HepG2 (cell line): ENCODE data around the gene C1QTNF9. TPM values are rescaled to one million over a fixed set of nuclear protein-coding genes. Genes with fewer than 3 reads are reported as not detected.

Experiments used
- ATAC-seq: fragments of 200-7000 bp; cut with Tn5 transposase; 3 replicates; pipeline ENCODE4 v1.9.1; 2020; ENCODE audit warnings: mild to moderate bottlenecking, moderate library complexity
- BruUV-seq: library from RNA; stranded (reverse); fragments of 400-500 nt; replicated peaks from 2 replicates; lab custom pipeline; 2021; lab: Mats Ljungman, UMichigan
- CTCF ChIA-PET: fragments of 300-600 bp; formaldehyde crosslinking; extraction: SDS; loops from one replicate; lab custom pipeline; 2021; ENCODE audit warnings: low total read pairs, inconsistent platforms, low intra/inter-chr PET ratio; lab: Yijun Ruan, JAX
- POLR2A ChIA-PET: fragments of 350-600 bp; sonication (Branson Sonifier 250); formaldehyde crosslinking; loops from one replicate; lab custom pipeline; 2020; ENCODE audit warnings: antibody characterized with exemption, inconsistent platforms; lab: Yijun Ruan, JAX
- DNase-seq: peaks from one replicate; pipeline ENCODE4 v3.0.0-alpha.2; 2015; ENCODE audit warnings: low spot score
- FAIRE-seq: peaks from 3 replicates; lab custom pipeline; 2011; peaks lifted over from hg19 to GRCh38; lab: Jason Lieb, UNC
- H2AFZ ChIP-seq: one replicate; pipeline ENCODE4 v1.6.1; 2011; ENCODE audit warnings: low read length, inconsistent platforms
- H3K27ac ChIP-seq: fragments of 300-600 bp; 3 replicates; pipeline ENCODE4 v1.8.0; 2011; ENCODE audit warnings: mixed run types, mild to moderate bottlenecking, mixed read lengths, low read length, inconsistent platforms; ENCODE audit not compliant: insufficient read depth; ENCODE audit errors: extremely low read length
- H3K27me3 ChIP-seq, 2 experiments: fragments of 200-600 bp in 1 of 2; 2 replicates in 1 of 2; 3 replicates in 1 of 2; pipeline versions ENCODE4 v1.6.0 to v1.8.0; 2011; ENCODE audit warnings: low read length in 2 of 2, mild to moderate bottlenecking in 2 of 2, moderate library complexity in 2 of 2, inconsistent platforms in 1 of 2; ENCODE audit not compliant: insufficient read depth in 2 of 2, control insufficient read depth in 1 of 2
- H3K36me3 ChIP-seq, 2 experiments: fragments of 200-600 bp in 1 of 2; replicated peaks in 1 of 2; 2 replicates in 1 of 2; 3 replicates in 1 of 2; pipeline versions ENCODE4 v1.5.1 to v1.8.0; 2011; ENCODE audit warnings: low read length in 2 of 2, inconsistent platforms in 1 of 2; ENCODE audit not compliant: insufficient read depth in 2 of 2, control insufficient read depth in 1 of 2
- H3K4me1 ChIP-seq: 2 replicates; pipeline ENCODE4 v1.5.1; 2012; ENCODE audit warnings: low read length, inconsistent platforms; ENCODE audit not compliant: insufficient read depth
- H3K4me2 ChIP-seq: 2 replicates; pipeline ENCODE4 v1.6.0; 2011; ENCODE audit warnings: low read depth, low read length, inconsistent platforms
- H3K4me3 ChIP-seq, 3 experiments: fragments of 200-600 bp in 1 of 3; sonication (generic), shearing (Covaris generic) in 1 of 3; replicated peaks in 1 of 3; 2 replicates each; pipeline ENCODE4 v1.5.1; 2011 to 2016; ENCODE audit warnings: low read length in 3 of 3, inconsistent platforms in 2 of 3, low read depth in 2 of 3, mild to moderate bottlenecking in 2 of 3, control low read depth in 1 of 3, mixed read lengths in 1 of 3; ENCODE audit not compliant: insufficient read depth in 1 of 3
- H3K79me2 ChIP-seq: one replicate; pipeline ENCODE4 v1.6.1; 2011; ENCODE audit warnings: low read length, inconsistent platforms; ENCODE audit not compliant: insufficient read depth
- H3K9ac ChIP-seq: 2 replicates; pipeline ENCODE4 v1.6.0; 2011; ENCODE audit warnings: mild to moderate bottlenecking, low read depth, low read length, inconsistent platforms; ENCODE audit not compliant: insufficient read depth
- H3K9me3 ChIP-seq: 2 replicates; pipeline ENCODE4 v1.5.1; 2012; ENCODE audit warnings: mild to moderate bottlenecking, low read length
- H4K20me1 ChIP-seq: 2 replicates; pipeline ENCODE4 v1.6.0; 2011; ENCODE audit warnings: inconsistent platforms, mild to moderate bottlenecking, low read length, moderate library complexity; ENCODE audit not compliant: insufficient read depth
- ELF3 ChIP-seq: IDR thresholded peaks from 2 replicates; pipeline ENCODE4 v1.6.1; 2016; ENCODE audit warnings: missing genetic modification reagents, missing compliant biosample characterization
- GPN1 ChIP-seq: sonication (generic); formaldehyde crosslinking; IDR thresholded peaks from 2 replicates; pipeline ENCODE4 v1.5.1; 2020; ENCODE audit warnings: missing genetic modification reagents, borderline replicate concordance
- KLF12 ChIP-seq: sonication (generic); formaldehyde crosslinking; IDR thresholded peaks from 2 replicates; pipeline ENCODE4 v1.4.0; 2020; ENCODE audit warnings: missing genetic modification reagents, borderline replicate concordance
- MAFF ChIP-seq: IDR thresholded peaks from 2 replicates; pipeline ENCODE4 v1.6.1; 2011; ENCODE audit warnings: low read depth, low read length, improper control_type of control experiment
- NFATC3 ChIP-seq: sonication (generic); formaldehyde crosslinking; IDR thresholded peaks from 2 replicates; pipeline ENCODE4 v1.5.1; 2020; ENCODE audit warnings: mild to moderate bottlenecking, missing genetic modification reagents
- RBM22 ChIP-seq: fragments of 200-400 bp; formaldehyde crosslinking; optimal IDR thresholded peaks from 2 replicates; pipeline ENCODE3; 2017; ENCODE audit warnings: mild to moderate bottlenecking, low read length, moderate library complexity
- SP140L ChIP-seq: sonication (generic); formaldehyde crosslinking; IDR thresholded peaks from 2 replicates; pipeline ENCODE4 v1.4.0; 2020; ENCODE audit warnings: missing genetic modification reagents, borderline replicate concordance
- TBX2 ChIP-seq: sonication (generic); formaldehyde crosslinking; IDR thresholded peaks from 2 replicates; pipeline ENCODE4 v1.5.0; 2020; ENCODE audit warnings: missing genetic modification reagents, mild to moderate bottlenecking, borderline replicate concordance
- ZKSCAN1 ChIP-seq: fragments of 150-350 bp; IDR thresholded peaks from 2 replicates; pipeline ENCODE4 v1.6.1; 2014; ENCODE audit warnings: low read length
- ZKSCAN8 ChIP-seq: IDR thresholded peaks from 2 replicates; pipeline ENCODE4 v1.6.1; 2016; ENCODE audit warnings: borderline replicate concordance, missing genetic modification reagents, missing compliant biosample characterization
- ZNF256 ChIP-seq: sonication (generic); formaldehyde crosslinking; conservative IDR thresholded peaks from 2 replicates; pipeline ENCODE4 v1.4.0; 2020; ENCODE audit warnings: missing genetic modification reagents
- ZNF33A ChIP-seq: sonication (generic); formaldehyde crosslinking; IDR thresholded peaks from 2 replicates; pipeline ENCODE4 v1.5.1; 2020; ENCODE audit warnings: missing genetic modification reagents, mild to moderate bottlenecking, moderate library complexity, borderline replicate concordance
- ZNF619 ChIP-seq: sonication (generic); formaldehyde crosslinking; IDR thresholded peaks from 2 replicates; pipeline ENCODE4 v1.4.0; 2020; ENCODE audit warnings: mild to moderate bottlenecking, missing genetic modification reagents
- ZNF720 ChIP-seq: sonication (generic); formaldehyde crosslinking; IDR thresholded peaks from 2 replicates; pipeline ENCODE4 v1.4.0; 2020; ENCODE audit warnings: missing genetic modification reagents
- ZNF724P ChIP-seq: sonication (generic); formaldehyde crosslinking; IDR thresholded peaks from 2 replicates; pipeline ENCODE4 v1.8.0; 2022; ENCODE audit warnings: missing genetic modification reagents, borderline replicate concordance
- WGBS: methylation state at CpG from one replicate; pipeline ENCODE4 v1.1.6; 2017; ENCODE audit warnings: low lambda C conversion rate; 5-methylcytosine and 5-hydroxymethylcytosine counted together
- in situ Hi-C: cut with HindIII; loops from 2 replicates; pipeline ENCODE4 v1.10.0; 2017; ENCODE audit warnings: low pct_unique_long_range_greater_than_20kb; ENCODE audit not compliant: extremely low pct_ligation_motif_present
- intact Hi-C: fragments of 100-400 bp; cut with micrococcal nuclease; formaldehyde crosslinking; loops from one replicate; pipeline ENCODE4 v1.10.0; 2022; ENCODE audit not compliant: unreplicated experiment
- polyA plus RNA-seq, 8 experiments: library from polyadenylated mRNA; depleted of rRNA in 3 of 8; stranded (reverse) in 7 of 8; unstranded in 1 of 8; fragments of >200 nt; fragmentation: Illumina TruSeq in 4 of 8; extraction: Trizol in 4 of 8; gene quantifications; 2 replicates each; pipeline versions ENCODE4 v1.2.1 to v1.2.3, GENCODE V29; 2011 to 2016; ENCODE audit warnings: low read depth in 4 of 8, missing spikeins in 1 of 8, mixed read lengths in 1 of 8; ENCODE audit not compliant: insufficient read depth in 1 of 8
- total RNA-seq, 5 experiments: library from RNA; depleted of rRNA; stranded (reverse); fragments of >200 nt; fragmentation: Illumina TruSeq; extraction: Trizol; gene quantifications; 2 replicates each; pipeline ENCODE4 v1.2.3, GENCODE V29; 2016; ENCODE audit warnings: low read depth in 1 of 5
- TF ChIP-seq, protein P1 (sequence below): IDR thresholded peaks from 2 replicates; pipeline ENCODE4 v1.6.1; 2012; ENCODE audit warnings: low read length, improper control_type of control experiment
- TF ChIP-seq, protein P2 (sequence below): IDR thresholded peaks from 2 replicates; pipeline ENCODE4 v1.6.1; 2016; ENCODE audit warnings: low read depth
- TF ChIP-seq, protein P3 (sequence below): sonication (generic); formaldehyde crosslinking; IDR thresholded peaks from 2 replicates; pipeline ENCODE4 v1.4.0; 2020; ENCODE audit warnings: mild to moderate bottlenecking, missing genetic modification reagents

Gene C1QTNF9
- total and polyA plus RNA-seq, 2 of the 13 experiments (the other 11 are each of a cell fraction or from before 2014, with no cell fraction given): not detected

GRCh38 chr13:24288870-24289269 lies 20.5 kb upstream of the C1QTNF9 start (continued):
- TF ChIP-seq, protein P1, sequence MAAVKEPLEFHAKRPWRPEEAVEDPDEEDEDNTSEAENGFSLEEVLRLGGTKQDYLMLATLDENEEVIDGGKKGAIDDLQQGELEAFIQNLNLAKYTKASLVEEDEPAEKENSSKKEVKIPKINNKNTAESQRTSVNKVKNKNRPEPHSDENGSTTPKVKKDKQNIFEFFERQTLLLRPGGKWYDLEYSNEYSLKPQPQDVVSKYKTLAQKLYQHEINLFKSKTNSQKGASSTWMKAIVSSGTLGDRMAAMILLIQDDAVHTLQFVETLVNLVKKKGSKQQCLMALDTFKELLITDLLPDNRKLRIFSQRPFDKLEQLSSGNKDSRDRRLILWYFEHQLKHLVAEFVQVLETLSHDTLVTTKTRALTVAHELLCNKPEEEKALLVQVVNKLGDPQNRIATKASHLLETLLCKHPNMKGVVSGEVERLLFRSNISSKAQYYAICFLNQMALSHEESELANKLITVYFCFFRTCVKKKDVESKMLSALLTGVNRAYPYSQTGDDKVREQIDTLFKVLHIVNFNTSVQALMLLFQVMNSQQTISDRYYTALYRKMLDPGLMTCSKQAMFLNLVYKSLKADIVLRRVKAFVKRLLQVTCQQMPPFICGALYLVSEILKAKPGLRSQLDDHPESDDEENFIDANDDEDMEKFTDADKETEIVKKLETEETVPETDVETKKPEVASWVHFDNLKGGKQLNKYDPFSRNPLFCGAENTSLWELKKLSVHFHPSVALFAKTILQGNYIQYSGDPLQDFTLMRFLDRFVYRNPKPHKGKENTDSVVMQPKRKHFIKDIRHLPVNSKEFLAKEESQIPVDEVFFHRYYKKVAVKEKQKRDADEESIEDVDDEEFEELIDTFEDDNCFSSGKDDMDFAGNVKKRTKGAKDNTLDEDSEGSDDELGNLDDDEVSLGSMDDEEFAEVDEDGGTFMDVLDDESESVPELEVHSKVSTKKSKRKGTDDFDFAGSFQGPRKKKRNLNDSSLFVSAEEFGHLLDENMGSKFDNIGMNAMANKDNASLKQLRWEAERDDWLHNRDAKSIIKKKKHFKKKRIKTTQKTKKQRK: no peak
- TF ChIP-seq NFATC3 (CRISPR knock-in tag) (no peak), ELF3 (CRISPR knock-in tag) (no peak), ZNF33A (CRISPR knock-in tag) (no peak), TBX2 (CRISPR knock-in tag) (no peak), SP140L (CRISPR knock-in tag) (no peak)
- TF ChIP-seq, protein P2, sequence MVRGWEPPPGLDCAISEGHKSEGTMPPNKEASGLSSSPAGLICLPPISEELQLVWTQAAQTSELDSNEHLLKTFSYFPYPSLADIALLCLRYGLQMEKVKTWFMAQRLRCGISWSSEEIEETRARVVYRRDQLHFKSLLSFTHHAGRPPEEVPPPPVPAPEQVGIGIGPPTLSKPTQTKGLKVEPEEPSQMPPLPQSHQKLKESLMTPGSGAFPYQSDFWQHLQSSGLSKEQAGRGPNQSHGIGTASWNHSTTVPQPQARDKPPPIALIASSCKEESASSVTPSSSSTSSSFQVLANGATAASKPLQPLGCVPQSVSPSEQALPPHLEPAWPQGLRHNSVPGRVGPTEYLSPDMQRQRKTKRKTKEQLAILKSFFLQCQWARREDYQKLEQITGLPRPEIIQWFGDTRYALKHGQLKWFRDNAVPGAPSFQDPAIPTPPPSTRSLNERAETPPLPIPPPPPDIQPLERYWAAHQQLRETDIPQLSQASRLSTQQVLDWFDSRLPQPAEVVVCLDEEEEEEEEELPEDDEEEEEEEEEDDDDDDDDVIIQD (CRISPR knock-in tag): no peak

DNA sequence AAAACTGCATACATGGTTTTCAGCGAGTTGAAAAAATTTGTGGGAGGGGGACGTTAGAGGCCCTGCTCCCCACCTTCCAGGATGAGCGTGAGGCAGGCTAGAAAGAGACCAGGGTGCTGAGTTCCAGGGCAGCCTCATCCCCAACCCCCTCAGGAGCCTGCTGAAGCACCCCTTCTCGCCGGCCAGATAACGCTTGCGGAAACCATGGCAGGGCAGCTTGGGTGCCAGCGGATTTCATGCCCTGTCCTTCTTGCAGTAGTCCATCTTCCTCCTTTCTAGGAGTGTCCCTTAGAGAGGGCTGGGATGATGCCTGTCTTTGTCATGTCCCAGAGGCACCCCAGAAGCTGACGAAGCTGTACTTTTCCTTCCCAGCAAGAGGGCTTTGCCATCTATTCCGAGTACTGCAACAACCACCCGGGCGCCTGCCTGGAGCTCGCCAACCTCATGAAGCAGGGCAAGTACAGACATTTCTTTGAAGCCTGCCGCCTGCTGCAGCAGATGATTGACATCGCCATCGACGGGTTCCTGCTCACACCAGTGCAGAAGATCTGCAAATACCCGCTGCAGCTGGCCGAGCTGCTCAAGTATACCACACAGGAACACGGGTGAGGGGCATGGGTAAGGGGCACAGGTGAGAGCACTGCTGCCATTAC lies 19.0 kb upstream of the C1QTNF9 start:
- ChIA-PET CTCF (no interaction called here), POLR2A (no interaction called here)
- Histone ChIP-seq H3K9ac (no peak overlapping the region), H2AFZ (no peak overlapping the region), H3K4me3 (no peak overlapping the region), H3K27ac (no peak overlapping the region), H3K9me3 (no peaks in the 10 kb centered on the region), H3K27me3 (no peaks in the 10 kb centered on the region), H3K4me1 (no peaks in the 10 kb centered on the region), H3K4me2 (no peak overlapping the region), H3K36me3 (peaks cover 36 to 81% of the 10 kb centered on the region in 2 experiments), H3K79me2 (no peaks in the 10 kb centered on the region), H4K20me1 (no peaks in the 10 kb centered on the region)
- ATAC-seq (no peak), FAIRE-seq (no peak), DNase-seq (no peak)
- in situ Hi-C loops (no loop called here), intact Hi-C loops (no loop called here)
- WGBS: 97% methylated on average over 15 of the region's 20 CpGs
- no TSS peak for BruUV-seq
- no peak for TF ChIP-seq ZNF720 (CRISPR knock-in tag)
- TF ChIP-seq ELF3 (CRISPR knock-in tag): no peak
- TF ChIP-seq ZNF619 (CRISPR knock-in tag): no peak
- no peak for TF ChIP-seq ZNF724P (CRISPR knock-in tag)
- no peak for TF ChIP-seq ZKSCAN8 (CRISPR knock-in tag)
- no peak for TF ChIP-seq KLF12 (CRISPR knock-in tag)
- no peak for TF ChIP-seq ZNF256 (CRISPR knock-in tag)
- TF ChIP-seq, protein P3, sequence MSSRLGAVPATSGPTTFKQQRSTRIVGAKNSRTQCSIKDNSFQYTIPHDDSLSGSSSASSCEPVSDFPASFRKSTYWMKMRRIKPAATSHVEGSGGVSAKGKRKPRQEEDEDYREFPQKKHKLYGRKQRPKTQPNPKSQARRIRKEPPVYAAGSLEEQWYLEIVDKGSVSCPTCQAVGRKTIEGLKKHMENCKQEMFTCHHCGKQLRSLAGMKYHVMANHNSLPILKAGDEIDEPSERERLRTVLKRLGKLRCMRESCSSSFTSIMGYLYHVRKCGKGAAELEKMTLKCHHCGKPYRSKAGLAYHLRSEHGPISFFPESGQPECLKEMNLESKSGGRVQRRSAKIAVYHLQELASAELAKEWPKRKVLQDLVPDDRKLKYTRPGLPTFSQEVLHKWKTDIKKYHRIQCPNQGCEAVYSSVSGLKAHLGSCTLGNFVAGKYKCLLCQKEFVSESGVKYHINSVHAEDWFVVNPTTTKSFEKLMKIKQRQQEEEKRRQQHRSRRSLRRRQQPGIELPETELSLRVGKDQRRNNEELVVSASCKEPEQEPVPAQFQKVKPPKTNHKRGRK (CRISPR knock-in tag): no peak
- no peak for TF ChIP-seq MAFF
- no peak for TF ChIP-seq ZKSCAN1
- no peak for TF ChIP-seq RBM22
- no peak for TF ChIP-seq GPN1 (CRISPR knock-in tag)
